Measurements from ENCODE around the gene C11orf86. TPM values are rescaled to one million over a fixed set of nuclear protein-coding genes. Genes with fewer than 3 reads are reported as not detected.
"Not testable (repeated sequence)": the region's sequence is repeated elsewhere in the genome, so short reads cannot be mapped to it uniquely, and the experiment has no call there.

C11orf86 gene
- total and polyA plus RNA-seq, 2 donors from 2014 or later, result 0.92 TPM; not detected in 1

DNA sequence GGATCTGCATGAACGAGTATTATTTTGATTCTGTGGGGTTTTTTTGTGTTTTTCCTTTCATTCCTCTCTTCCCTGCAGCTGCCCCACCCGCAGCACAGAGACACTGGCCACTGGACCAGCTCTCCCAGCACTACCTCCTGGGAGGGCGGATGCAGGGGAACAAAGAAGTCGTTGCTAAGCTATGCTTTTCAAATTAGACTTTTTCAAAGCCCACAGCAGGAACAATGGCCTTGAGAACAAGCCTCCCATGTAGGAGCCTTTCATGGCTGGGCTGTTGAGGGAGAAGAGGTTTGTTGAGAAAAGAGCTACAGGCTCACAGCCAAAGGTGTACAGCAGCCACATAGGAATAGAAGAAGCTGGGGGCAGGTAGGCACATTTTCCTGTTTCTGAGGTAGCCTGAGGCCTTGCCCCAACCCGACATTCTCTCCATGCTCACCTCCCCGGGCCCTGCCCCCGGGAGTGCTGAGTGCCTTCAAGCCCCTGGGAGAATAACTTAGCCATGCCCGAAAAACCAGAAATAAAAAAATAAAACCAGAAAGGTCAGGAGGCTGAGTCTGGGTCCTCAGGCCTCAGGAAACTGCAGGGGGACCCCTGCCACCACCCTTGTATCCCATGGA is 27.3 kb downstream of the C11orf86 start:
- no peak for FAIRE-seq
- no peak overlapping the region for H3K4me3 ChIP-seq (ENCODE audit: low read length in 3 of 3)
- peak in 1 of 5 donors; percentile 5 for DNase-seq
- TF ChIP-seq, protein P1, sequence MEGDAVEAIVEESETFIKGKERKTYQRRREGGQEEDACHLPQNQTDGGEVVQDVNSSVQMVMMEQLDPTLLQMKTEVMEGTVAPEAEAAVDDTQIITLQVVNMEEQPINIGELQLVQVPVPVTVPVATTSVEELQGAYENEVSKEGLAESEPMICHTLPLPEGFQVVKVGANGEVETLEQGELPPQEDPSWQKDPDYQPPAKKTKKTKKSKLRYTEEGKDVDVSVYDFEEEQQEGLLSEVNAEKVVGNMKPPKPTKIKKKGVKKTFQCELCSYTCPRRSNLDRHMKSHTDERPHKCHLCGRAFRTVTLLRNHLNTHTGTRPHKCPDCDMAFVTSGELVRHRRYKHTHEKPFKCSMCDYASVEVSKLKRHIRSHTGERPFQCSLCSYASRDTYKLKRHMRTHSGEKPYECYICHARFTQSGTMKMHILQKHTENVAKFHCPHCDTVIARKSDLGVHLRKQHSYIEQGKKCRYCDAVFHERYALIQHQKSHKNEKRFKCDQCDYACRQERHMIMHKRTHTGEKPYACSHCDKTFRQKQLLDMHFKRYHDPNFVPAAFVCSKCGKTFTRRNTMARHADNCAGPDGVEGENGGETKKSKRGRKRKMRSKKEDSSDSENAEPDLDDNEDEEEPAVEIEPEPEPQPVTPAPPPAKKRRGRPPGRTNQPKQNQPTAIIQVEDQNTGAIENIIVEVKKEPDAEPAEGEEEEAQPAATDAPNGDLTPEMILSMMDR (IDR thresholded peaks at IDR 0.05; ENCODE audit: borderline replicate concordance, extremely low read depth, insufficient read depth), result no peak
- no peak overlapping the region for H3K9ac ChIP-seq (ENCODE audit: low read length in 3 of 3)
- H3K9me3 ChIP-seq (ENCODE audit: control insufficient read depth in 2 of 3, insufficient read depth in 1 of 3, low read length in 3 of 3), result no peaks in the 10 kb centered on the region
- H3K27ac ChIP-seq (ENCODE audit: low read depth in 2 of 2, low read length in 2 of 2), result no peak overlapping the region
- H3K36me3 ChIP-seq (ENCODE audit: control insufficient read depth in 2 of 3, insufficient read depth in 3 of 3, low read length in 3 of 3), result no peaks in the 10 kb centered on the region
- intact Hi-C loops (cut with DNase I), result no loop called here
- no peaks in the 10 kb centered on the region for H3K4me1 ChIP-seq (ENCODE audit: control insufficient read depth in 2 of 3, insufficient read depth in 2 of 3, low read depth in 1 of 3, low read length in 3 of 3)
- H3K27me3 ChIP-seq (ENCODE audit: control insufficient read depth, insufficient read depth, low read length), result no peaks in the 10 kb centered on the region

DNA sequence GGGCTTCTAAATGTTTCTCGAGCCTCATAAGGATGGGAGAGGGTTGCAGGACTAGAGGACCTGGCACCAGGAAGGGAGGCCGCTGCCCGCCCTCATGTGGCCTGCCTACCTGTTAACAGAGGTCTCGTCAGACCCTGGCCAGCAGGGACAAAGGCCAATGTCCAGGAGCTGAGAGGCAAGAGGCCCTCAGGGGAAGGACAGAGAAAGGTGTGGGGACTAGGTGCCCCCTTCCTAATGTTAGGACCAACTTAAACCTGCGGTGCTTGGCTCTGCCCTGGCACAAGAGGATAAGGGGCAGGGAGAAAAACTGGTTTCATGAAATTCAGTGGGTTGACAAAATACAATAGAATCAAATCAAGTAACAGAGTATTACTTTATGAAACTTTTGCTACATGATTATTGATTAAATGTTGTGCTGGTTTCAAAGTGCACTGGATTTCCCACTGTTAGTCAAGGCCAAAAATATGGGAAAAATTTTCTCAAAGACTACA is 27.9 kb downstream of the C11orf86 start:
- Histone ChIP-seq H3K9me3 (ENCODE audit: control insufficient read depth in 2 of 3, insufficient read depth in 1 of 3, low read length in 3 of 3) (no peaks in the 10 kb centered on the region), H3K4me1 (ENCODE audit: control insufficient read depth in 2 of 3, insufficient read depth in 2 of 3, low read depth in 1 of 3, low read length in 3 of 3) (no peaks in the 10 kb centered on the region), H3K27me3 (ENCODE audit: control insufficient read depth, insufficient read depth, low read length) (no peaks in the 10 kb centered on the region), H3K9ac (ENCODE audit: low read length in 3 of 3) (no peak overlapping the region), H3K27ac (ENCODE audit: low read depth in 2 of 2, low read length in 2 of 2) (no peak overlapping the region), H3K36me3 (ENCODE audit: control insufficient read depth in 2 of 3, insufficient read depth in 3 of 3, low read length in 3 of 3) (no peaks in the 10 kb centered on the region), H3K4me3 (ENCODE audit: low read length in 3 of 3) (no peak overlapping the region)
- TF ChIP-seq, protein P1 (IDR thresholded peaks at IDR 0.05; ENCODE audit: borderline replicate concordance, extremely low read depth, insufficient read depth), result no peak
- no peak for FAIRE-seq
- no peak for DNase-seq
- intact Hi-C loops (cut with DNase I), result no loop called here

DNA sequence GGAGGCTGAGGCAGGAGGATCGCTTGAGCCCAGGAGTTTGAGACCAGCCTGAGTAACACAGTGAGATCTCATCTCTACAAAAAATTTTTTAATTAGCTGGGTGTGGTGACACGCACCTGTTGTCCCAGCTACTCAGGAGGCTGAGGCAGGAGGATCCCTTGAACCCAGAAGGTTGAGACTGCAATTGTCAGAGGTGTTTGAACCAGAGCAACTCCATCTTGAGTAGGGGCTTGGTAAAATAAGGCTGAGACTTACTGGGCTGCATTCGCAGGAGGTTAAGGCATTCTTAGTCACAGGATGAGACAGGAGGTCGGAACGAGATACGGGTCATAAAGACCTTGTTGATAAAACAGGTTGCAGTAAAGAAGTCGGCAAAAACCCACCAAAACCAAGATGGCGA is 30.1 kb downstream of the C11orf86 start:
- DNase-seq; H3K27ac ChIP-seq (ENCODE audit: low read depth in 2 of 2, low read length in 2 of 2); H3K4me3 ChIP-seq (ENCODE audit: low read length in 3 of 3); H3K9ac ChIP-seq (ENCODE audit: low read length in 3 of 3); H3K36me3 ChIP-seq (ENCODE audit: control insufficient read depth in 2 of 3, insufficient read depth in 3 of 3, low read length in 3 of 3); FAIRE-seq; intact Hi-C loops (cut with DNase I); H3K9me3 ChIP-seq (ENCODE audit: control insufficient read depth in 2 of 3, insufficient read depth in 1 of 3, low read length in 3 of 3); H3K4me1 ChIP-seq (ENCODE audit: control insufficient read depth in 2 of 3, insufficient read depth in 2 of 3, low read depth in 1 of 3, low read length in 3 of 3); H3K27me3 ChIP-seq (ENCODE audit: control insufficient read depth, insufficient read depth, low read length): not testable (repeated sequence)

DNA sequence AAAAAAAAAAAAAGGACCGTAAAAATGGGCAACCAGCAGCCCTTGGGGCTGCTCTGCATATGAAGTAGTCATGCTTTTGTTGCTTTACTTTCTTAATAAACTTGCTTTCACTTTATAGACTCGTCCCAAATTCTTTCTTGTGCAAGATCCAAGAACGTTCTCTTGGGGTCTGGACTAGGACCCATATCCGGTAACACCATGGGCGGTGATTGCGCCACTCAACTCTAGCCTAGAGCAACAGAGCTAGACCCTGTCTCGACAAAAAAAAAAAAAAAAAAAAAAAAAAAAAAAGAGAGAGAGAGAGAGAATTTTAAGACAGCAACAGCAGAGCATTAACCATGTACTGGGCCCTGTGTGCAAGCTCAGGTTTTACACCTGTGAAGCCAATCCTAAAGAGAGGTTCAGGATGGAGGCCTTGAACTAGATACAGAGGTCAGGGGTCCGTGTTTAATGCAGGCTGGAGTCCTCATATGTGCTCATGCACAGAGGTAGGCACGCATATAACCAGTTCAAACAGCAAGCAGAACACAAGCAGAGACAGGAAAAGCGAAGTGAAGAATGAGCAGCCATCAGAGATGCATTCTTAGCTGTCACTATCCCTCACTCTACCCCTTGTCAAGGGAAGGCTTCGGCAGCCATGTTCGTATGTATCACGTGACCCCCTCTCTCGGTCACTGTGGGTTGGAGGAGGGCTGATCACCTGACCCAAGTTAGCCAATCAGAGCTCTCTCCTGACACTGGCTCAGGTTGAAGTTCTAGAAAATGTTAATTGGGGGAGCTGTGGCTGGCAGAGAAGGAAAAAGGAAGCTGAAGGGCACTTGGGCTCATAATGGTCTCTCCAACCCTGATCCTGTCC is 31.2 kb downstream of the C11orf86 start:
- no peaks in the 10 kb centered on the region for H3K9me3 ChIP-seq (ENCODE audit: control insufficient read depth in 2 of 3, insufficient read depth in 1 of 3, low read length in 3 of 3)
- DNase-seq (peak in 1 of 5 donors; percentile 19), FAIRE-seq (no peak)
- no peak overlapping the region for H3K27ac ChIP-seq (ENCODE audit: low read depth in 2 of 2, low read length in 2 of 2)
- TF ChIP-seq, protein P1 (IDR thresholded peaks at IDR 0.05; ENCODE audit: borderline replicate concordance, extremely low read depth, insufficient read depth), result no peak
- H3K36me3 ChIP-seq (ENCODE audit: control insufficient read depth in 2 of 3, insufficient read depth in 3 of 3, low read length in 3 of 3), result no peaks in the 10 kb centered on the region
- intact Hi-C loops (cut with DNase I), result no loop called here
- no peaks in the 10 kb centered on the region for H3K27me3 ChIP-seq (ENCODE audit: control insufficient read depth, insufficient read depth, low read length)
- H3K4me1 ChIP-seq (ENCODE audit: control insufficient read depth in 2 of 3, insufficient read depth in 2 of 3, low read depth in 1 of 3, low read length in 3 of 3), result no peaks in the 10 kb centered on the region
- no peak overlapping the region for H3K4me3 ChIP-seq (ENCODE audit: low read length in 3 of 3)
- H3K9ac ChIP-seq (ENCODE audit: low read length in 3 of 3), result no peak overlapping the region

Data from kidney (tissue), 14 donors.